ENCODE measurements around the gene CNST. TPM values are rescaled to one million over a fixed set of nuclear protein-coding genes. Genes with fewer than 3 reads are reported as not detected.

Gene CNST
- total RNA-seq, 3 donors from 2014 or later: 32.1 to 33.5 (median 32.3) TPM

DNA sequence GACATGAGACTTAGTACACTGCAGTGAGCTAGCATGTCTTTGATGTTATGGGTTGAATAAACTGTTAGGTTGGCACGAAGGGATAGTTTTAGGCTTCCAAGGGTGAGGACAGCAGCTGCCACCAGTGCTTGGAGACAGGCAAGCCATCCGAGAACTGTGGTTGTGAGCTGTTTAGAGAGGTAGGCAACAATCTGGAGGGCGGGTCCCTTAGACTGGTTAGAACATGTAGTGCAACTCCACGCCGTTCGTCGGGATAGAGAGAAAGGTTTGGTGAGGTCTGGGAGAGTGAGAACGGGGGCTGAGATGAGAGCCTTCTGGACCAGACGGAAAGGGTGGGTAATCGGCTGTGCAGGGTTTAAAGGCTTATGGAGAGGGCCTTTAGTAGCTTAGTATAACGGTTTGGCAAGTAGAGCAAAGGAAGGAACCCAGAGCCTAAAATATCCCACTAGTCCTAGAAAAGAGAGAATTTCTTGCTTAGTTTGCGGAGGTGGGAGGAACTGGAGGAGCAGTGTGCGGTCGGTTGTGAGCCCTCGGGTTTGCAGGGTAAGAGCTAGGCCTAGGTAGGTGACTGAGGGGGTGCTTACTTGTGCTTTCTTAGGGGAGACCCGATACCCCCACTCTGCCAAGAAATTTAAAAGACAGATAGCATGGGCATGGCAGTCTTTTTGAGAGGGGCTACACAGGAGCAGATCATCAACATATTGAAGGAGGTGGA is 72.8 kb downstream of the CNST start:
- peaks cover 2% of the 10 kb centered on the region for H3K4me1 Mint-ChIP-seq (ENCODE audit: low read depth)
- DNase-seq (no peak), ATAC-seq (no peak)
- H3K36me3 Mint-ChIP-seq (ENCODE audit: insufficient read depth): peaks cover 31% of the 10 kb centered on the region
- H3K4me3 Mint-ChIP-seq: no peak overlapping the region
- H3K27me3 Mint-ChIP-seq (ENCODE audit: low read depth): no peaks in the 10 kb centered on the region
- H3K9me3 Mint-ChIP-seq: no peaks in the 10 kb centered on the region

DNA sequence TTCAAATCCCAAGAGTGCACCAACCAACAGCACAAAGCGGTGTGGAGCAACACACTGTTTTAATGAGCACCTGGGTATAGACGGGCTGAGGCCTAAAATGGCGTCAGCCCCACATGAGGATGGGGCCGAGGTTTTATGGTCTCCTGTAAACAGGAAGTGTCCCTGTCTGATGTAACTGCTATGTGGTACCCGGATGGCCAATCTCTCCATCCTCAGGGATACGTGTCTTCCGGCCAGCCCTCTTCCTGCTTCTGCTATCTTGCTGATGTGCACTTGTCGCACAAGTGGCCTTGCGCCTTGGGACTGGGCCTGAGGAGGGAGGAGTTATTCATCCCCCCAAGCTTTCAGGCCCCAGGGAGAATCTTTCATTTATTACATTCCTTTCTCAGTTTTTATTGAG is 73.5 kb downstream of the CNST start:
- peaks cover 29% of the 10 kb centered on the region for H3K36me3 Mint-ChIP-seq (ENCODE audit: insufficient read depth)
- no peaks in the 10 kb centered on the region for H3K9me3 Mint-ChIP-seq
- DNase-seq: no peak
- peaks cover 2% of the 10 kb centered on the region for H3K4me1 Mint-ChIP-seq (ENCODE audit: low read depth)
- H3K4me3 Mint-ChIP-seq: no peak overlapping the region
- no peaks in the 10 kb centered on the region for H3K27me3 Mint-ChIP-seq (ENCODE audit: low read depth)
- ATAC-seq: no peak

DNA sequence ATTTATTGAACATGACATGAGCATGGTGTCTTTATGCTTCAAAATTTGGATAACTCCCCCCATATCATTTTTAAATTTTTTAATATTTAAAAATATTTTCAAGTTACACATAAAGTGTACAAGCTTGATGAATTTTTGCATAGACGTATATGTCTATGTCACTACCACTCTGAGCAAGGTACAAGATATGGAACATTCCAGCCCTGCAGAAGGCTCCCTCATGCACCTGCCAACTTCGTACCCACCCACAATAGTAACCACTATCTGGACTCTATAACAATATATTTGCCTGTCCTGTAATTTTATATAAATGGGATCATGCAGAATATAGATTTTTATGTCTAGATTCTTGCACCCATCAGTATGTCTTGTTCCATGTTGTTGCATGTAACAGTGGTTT is 74.5 kb downstream of the CNST start:
- Mint-ChIP-seq H3K36me3 (ENCODE audit: insufficient read depth) (peaks cover 28% of the 10 kb centered on the region), H3K4me1 (ENCODE audit: low read depth) (peaks cover 2% of the 10 kb centered on the region), H3K9me3 (no peaks in the 10 kb centered on the region), H3K4me3 (no peak overlapping the region), H3K27me3 (ENCODE audit: low read depth) (no peaks in the 10 kb centered on the region)
- no peak for DNase-seq
- no peak for ATAC-seq

DNA sequence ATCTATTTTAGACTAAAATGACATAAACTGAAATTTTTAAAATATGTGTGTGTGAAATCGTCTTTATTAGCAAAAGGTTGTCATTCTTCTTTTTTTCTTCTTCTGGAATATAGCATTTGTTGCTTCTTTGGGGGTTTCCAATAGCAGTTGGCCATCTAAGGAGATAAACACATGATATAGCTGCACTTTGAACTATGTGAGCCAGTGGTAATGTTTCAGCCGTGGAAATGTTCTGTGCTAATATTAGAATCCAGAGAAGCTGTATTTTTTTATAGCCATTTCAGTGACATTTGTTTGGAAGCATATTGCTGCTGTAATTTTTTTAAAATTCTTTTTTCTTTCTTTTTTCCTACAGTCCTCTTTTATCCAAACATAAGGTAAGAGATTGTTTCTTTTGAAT is 75.1 kb downstream of the CNST start:
- no peak for DNase-seq
- Mint-ChIP-seq H3K36me3 (ENCODE audit: insufficient read depth) (peaks cover 25% of the 10 kb centered on the region), H3K27me3 (ENCODE audit: low read depth) (no peaks in the 10 kb centered on the region), H3K9me3 (no peaks in the 10 kb centered on the region), H3K4me3 (no peak overlapping the region), H3K4me1 (ENCODE audit: low read depth) (peaks cover 2% of the 10 kb centered on the region)
- no peak for ATAC-seq

DNA sequence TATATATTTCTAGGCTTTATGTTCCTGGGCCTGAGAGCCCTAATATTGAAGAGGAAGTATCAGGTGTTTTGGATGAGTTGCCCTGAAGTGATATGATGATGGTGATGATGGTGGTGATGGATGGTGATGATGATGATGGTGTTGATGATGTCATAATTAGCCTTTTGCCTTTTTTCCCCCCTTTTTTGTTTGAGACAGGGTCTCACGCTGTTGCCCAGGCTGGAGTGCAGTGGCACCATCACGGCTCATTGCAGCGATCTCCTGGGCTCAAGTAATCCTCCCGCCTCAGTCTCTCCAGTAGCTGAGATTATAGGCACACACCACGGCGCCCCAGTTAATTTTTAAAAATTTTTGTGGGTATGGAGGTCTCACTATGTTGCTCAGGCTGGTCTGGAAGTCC is 76.5 kb downstream of the CNST start:
- Mint-ChIP-seq H3K4me1 (ENCODE audit: low read depth) (peaks cover 2% of the 10 kb centered on the region), H3K4me3 (no peak overlapping the region), H3K36me3 (ENCODE audit: insufficient read depth) (peaks cover 30% of the 10 kb centered on the region), H3K27me3 (ENCODE audit: low read depth) (no peaks in the 10 kb centered on the region), H3K9me3 (no peaks in the 10 kb centered on the region)
- no peak for ATAC-seq
- no peak for DNase-seq

DNA sequence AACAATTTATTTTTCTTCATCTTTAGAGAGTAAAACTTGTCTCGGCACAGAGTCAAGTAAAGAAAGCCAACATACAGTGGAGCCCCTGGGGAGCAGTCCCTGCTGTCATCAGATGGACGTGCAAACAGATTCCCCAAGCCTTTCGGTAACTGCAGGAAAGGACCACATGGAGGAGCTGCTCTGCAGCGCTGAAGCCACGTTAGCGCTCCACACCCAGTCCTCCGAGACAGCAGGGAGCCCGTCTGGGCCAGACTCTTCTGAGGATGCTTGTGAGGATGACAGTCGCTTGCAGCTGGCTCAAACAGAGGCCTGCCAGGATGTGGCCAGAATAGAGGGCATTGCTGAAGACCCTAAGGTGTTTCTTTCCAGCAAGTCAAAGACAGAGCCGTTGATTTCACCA is 80.9 kb downstream of the CNST start:
- no peaks in the 10 kb centered on the region for H3K9me3 Mint-ChIP-seq
- H3K4me1 Mint-ChIP-seq (ENCODE audit: low read depth): peaks cover 4% of the 10 kb centered on the region
- ATAC-seq: no peak
- peaks cover 37% of the 10 kb centered on the region for H3K36me3 Mint-ChIP-seq (ENCODE audit: insufficient read depth)
- no peak overlapping the region for H3K4me3 Mint-ChIP-seq
- DNase-seq: no peak
- no peaks in the 10 kb centered on the region for H3K27me3 Mint-ChIP-seq (ENCODE audit: low read depth)

DNA sequence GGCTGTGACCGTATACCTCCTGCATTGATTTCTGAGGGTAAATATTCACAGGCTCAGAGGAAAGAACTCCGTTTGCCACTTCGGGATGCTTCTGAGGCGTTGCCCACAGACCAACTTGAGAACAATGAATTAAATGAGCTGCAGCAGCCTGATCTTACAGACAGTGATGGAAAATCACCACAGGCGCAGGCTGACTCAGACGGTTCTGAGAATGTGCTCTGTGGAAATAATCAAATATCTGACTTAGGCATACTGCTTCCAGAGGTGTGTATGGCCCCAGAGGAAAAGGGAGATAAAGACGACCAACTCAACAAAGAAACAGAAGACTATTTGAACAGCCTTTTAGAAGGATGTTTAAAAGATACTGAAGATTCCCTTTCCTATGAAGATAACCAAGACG is 81.3 kb downstream of the CNST start:
- no peak for DNase-seq
- Mint-ChIP-seq H3K36me3 (ENCODE audit: insufficient read depth) (peaks cover 37% of the 10 kb centered on the region), H3K9me3 (no peaks in the 10 kb centered on the region), H3K27me3 (ENCODE audit: low read depth) (no peaks in the 10 kb centered on the region), H3K4me1 (ENCODE audit: low read depth) (peaks cover 4% of the 10 kb centered on the region), H3K4me3 (no peak overlapping the region)
- no peak for ATAC-seq

DNA sequence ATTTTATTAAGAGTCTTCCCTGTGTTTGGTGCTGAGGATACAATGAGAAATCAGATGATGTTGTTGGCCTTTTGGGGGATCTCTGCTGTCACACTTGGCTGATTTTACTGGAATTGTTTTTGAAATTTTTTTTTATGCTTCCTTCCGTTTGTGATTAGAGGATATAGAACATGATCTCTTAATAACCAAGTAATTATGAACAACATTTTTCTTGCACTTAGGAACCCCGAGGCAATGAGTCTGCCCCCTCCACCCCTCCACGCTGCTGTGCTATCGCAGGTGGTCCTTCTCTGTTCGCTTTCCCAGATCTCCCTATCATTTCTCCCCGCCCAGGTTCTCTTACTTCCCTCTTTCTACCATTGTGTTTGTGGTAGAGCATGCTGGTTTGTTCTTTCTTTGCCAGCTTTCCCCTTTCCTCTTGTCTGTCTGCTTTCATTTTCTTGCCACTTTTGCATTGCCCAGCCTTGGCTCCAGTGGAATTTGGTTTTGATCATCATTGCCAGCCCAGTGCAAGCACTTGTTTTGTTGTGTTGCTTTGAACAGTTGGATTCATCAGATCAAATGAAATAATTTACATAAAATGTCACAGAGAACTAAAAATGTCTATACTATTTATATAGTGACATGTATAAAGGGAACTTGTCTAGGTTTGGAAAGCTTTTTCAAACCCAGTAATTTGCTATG is 84.9 kb downstream of the CNST start:
- ATAC-seq (no peak), DNase-seq (no peak)
- peaks cover 28% of the 10 kb centered on the region for H3K36me3 Mint-ChIP-seq (ENCODE audit: insufficient read depth)
- H3K4me1 Mint-ChIP-seq (ENCODE audit: low read depth): peaks cover 5% of the 10 kb centered on the region
- H3K9me3 Mint-ChIP-seq: no peaks in the 10 kb centered on the region
- H3K27me3 Mint-ChIP-seq (ENCODE audit: low read depth): no peaks in the 10 kb centered on the region
- no peak overlapping the region for H3K4me3 Mint-ChIP-seq

DNA sequence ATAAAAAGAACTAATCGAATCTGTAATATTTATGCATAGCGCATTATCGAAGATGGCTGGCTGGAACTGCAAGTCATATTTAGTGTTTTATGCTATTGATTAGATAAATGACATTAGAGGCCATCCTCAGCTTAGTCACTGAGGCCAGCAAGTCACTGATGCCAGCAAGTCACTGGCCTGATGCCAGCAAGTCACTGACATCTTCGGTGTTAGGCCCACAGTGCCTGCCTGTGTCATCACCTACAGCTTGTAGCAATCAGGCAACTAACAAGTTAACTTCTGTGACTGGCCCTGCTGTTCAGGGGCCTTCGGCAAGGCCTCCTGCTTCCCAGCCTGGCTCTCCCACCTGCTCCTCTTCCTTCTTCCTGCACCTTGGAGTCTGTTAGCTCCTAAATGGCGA is 92.3 kb downstream of the CNST start:
- H3K36me3 Mint-ChIP-seq (ENCODE audit: insufficient read depth): peaks cover 30% of the 10 kb centered on the region
- ATAC-seq (no peak), DNase-seq (no peak)
- H3K4me3 Mint-ChIP-seq: no peak overlapping the region
- H3K27me3 Mint-ChIP-seq (ENCODE audit: low read depth): no peaks in the 10 kb centered on the region
- H3K4me1 Mint-ChIP-seq (ENCODE audit: low read depth): peaks cover 1% of the 10 kb centered on the region
- no peaks in the 10 kb centered on the region for H3K9me3 Mint-ChIP-seq

DNA sequence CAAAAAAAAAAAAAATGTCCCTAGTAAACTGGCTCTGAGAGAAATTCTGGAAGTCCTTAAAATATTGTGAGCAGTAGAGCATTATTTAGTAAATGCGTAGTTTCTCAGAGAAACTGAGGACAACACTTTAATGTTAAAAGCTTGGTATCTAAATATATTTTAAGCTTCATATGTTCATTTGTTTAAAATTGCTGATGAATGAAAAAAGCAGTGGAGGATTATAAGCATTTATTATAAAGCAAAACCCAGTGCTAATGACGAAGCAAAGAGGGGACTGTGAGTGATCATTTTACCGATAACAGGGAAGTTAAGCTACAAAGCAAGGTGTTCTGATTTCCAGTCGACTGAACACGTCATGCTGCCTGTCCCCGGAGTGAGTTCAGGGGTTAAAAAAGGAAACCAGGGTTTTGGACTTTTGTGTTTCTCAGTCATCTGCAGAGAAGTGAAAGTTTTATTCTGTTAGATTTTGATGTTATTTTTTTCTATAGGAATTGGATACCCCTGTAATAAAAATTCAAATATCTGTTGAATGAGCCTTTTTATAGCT is 93.4 kb downstream of the CNST start:
- DNase-seq (no peak), ATAC-seq (no peak)
- Mint-ChIP-seq H3K4me1 (ENCODE audit: low read depth) (no peaks in the 10 kb centered on the region), H3K9me3 (no peaks in the 10 kb centered on the region), H3K4me3 (no peak overlapping the region), H3K36me3 (ENCODE audit: insufficient read depth) (peaks cover 27% of the 10 kb centered on the region), H3K27me3 (ENCODE audit: low read depth) (no peaks in the 10 kb centered on the region)

DNA sequence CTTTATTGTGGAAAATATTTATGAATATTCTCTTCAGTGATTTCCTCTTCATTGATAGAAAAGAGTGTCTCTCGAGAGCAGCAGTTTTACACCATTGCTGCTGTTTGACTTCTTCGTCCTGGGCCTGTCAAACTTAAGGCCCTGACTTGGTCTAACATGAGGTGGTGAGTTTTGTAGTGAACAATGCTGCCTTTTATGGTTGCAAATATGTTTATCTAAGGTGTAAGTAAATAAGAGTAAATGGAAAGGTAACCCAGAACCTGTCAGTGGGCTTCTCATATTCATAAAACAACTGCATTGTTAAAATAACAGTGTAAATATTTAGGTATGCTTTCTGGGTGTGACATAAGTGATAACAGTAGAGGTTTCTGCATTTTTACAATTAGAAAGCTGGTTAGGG is 95.2 kb downstream of the CNST start:
- H3K4me3 Mint-ChIP-seq: no peak overlapping the region
- peaks cover 32% of the 10 kb centered on the region for H3K36me3 Mint-ChIP-seq (ENCODE audit: insufficient read depth)
- DNase-seq (no peak), ATAC-seq (no peak)
- H3K27me3 Mint-ChIP-seq (ENCODE audit: low read depth): no peaks in the 10 kb centered on the region
- no peaks in the 10 kb centered on the region for H3K9me3 Mint-ChIP-seq
- no peaks in the 10 kb centered on the region for H3K4me1 Mint-ChIP-seq (ENCODE audit: low read depth)

DNA sequence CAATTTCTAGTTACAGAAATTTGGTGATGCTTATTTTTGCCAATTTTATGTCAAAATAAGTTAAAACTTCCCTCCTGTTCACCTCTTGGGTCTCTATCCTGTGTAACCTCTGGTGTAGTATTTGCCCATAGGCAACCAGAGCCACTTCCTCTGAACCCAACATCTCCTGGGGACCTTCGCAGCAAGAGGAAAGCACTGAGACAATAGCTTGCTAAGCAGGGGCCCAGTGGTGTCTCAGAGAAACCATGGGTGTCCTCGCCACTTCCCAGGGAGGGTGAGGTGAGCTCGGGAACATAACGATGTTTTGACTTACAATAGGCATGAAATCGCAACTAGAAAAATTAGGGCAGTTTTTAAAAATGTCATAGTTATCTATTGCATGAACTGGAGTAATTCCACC is 101.5 kb downstream of the CNST start:
- H3K4me3 Mint-ChIP-seq: no peak overlapping the region
- no peaks in the 10 kb centered on the region for H3K4me1 Mint-ChIP-seq (ENCODE audit: low read depth)
- H3K27me3 Mint-ChIP-seq (ENCODE audit: low read depth): no peaks in the 10 kb centered on the region
- DNase-seq (no peak), ATAC-seq (no peak)
- H3K36me3 Mint-ChIP-seq (ENCODE audit: insufficient read depth): peaks cover 33% of the 10 kb centered on the region
- no peaks in the 10 kb centered on the region for H3K9me3 Mint-ChIP-seq

DNA sequence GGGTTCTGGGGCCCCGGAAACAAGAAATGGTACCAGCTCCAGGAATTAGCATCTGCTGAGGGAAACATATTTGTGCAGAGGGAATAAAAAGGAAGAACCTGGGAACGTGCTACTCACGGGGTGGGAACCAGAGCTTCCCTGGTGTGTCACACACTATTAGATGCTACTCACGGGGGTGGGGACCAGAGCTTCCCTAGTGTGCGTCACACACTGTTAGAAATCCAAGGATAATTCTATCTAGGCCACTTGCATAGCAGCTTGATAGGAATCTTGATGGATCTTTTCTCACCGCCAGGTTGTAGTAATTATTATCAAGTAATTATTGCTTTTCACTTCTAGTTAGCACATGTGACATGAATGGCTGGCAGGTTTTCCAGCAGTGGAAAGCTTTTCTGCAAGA is 103.4 kb downstream of the CNST start:
- Mint-ChIP-seq H3K27me3 (ENCODE audit: low read depth) (no peaks in the 10 kb centered on the region), H3K4me1 (ENCODE audit: low read depth) (no peaks in the 10 kb centered on the region), H3K36me3 (ENCODE audit: insufficient read depth) (peaks cover 36% of the 10 kb centered on the region), H3K4me3 (no peak overlapping the region), H3K9me3 (no peaks in the 10 kb centered on the region)
- no peak for ATAC-seq
- DNase-seq: no peak

DNA sequence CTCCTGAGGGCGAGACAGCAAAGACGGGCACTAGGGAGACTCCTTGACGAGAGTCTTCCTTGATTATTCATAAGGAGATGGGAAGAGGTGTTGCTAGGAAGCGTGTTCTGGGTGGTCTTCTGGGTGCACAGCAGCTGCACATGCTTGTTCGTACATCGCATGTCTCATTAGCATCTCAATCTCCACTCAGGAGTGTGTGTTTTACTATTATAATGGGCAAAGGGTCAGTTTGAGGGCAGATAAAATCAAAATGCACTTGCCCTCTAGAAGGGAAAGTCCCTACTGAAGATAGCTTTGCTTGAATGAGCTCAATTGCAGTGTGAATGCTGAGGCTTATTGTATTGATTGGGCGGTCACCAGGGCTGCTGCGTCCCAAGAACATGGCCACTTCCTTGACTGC is 107.8 kb downstream of the CNST start:
- DNase-seq (no peak), ATAC-seq (no peak)
- Mint-ChIP-seq H3K36me3 (ENCODE audit: insufficient read depth) (peaks cover 25% of the 10 kb centered on the region), H3K9me3 (no peaks in the 10 kb centered on the region), H3K4me1 (ENCODE audit: low read depth) (no peaks in the 10 kb centered on the region), H3K4me3 (no peak overlapping the region), H3K27me3 (ENCODE audit: low read depth) (no peaks in the 10 kb centered on the region)

DNA sequence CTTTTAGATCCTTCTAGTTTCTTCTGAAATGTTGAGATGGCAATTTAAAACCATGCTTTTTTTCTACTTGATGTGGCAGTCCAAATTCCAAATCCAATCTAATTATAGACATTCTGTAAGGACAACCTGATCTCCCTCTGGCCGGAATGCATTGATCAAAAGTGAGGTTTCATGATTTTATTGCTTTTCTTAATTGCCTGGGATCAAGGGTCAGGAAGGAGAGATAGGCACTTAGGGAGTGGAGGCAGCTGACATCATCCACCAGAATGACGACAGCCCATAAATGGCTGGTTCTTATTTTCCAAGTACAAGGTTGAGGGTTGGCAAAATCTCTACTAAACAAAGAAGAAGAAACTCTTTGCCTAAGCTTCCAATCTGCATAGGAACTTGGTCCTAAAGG is 111.6 kb downstream of the CNST start:
- DNase-seq: no peak
- H3K4me3 Mint-ChIP-seq: no peak overlapping the region

More for the DNA sequence above, 111.6 kb downstream of the CNST start:
- H3K9me3 Mint-ChIP-seq: no peaks in the 10 kb centered on the region
- ATAC-seq: no peak
- H3K27me3 Mint-ChIP-seq (ENCODE audit: low read depth): no peaks in the 10 kb centered on the region
- H3K36me3 Mint-ChIP-seq (ENCODE audit: insufficient read depth): peaks cover 9% of the 10 kb centered on the region
- no peaks in the 10 kb centered on the region for H3K4me1 Mint-ChIP-seq (ENCODE audit: low read depth)
